ENCODE results near the gene PHETA1. TPM values are rescaled to one million over a fixed set of nuclear protein-coding genes. Genes with fewer than 3 reads are reported as not detected.

PHETA1 gene
- total and polyA plus RNA-seq, 2 experiments from 2014 or later: 5.3 to 12.9 TPM

Small RNAs within 50 kb of the gene (small RNA-seq; reads per million reads assigned to genes)
- not detected for gene RNA5SP373 (ENCODE audit: low replicate concordance)

Other genes with a start within 250 kb of the PHETA1 start
- 59.0 and 59.3 TPM in 2 replicates for gene SH2B3, start 36.8 kb upstream of the PHETA1 start, total RNA-seq (2014; rRNA removed; shearing (Covaris generic))
- gene SH2B3, start 36.8 kb upstream of the PHETA1 start, polyA plus RNA-seq (2016; fragmentation: Nextera tagmentation; extraction: Ambion mirVana): 7.6 and 8.1 TPM in 2 replicates
- gene ATXN2, start 230.2 kb upstream of the PHETA1 start, total RNA-seq (2014; rRNA removed; shearing (Covaris generic)): 44.8 and 52.9 TPM in 2 replicates
- 59.5 and 61.0 TPM in 2 replicates for gene ATXN2, start 230.2 kb upstream of the PHETA1 start, polyA plus RNA-seq (2016; fragmentation: Nextera tagmentation; extraction: Ambion mirVana)

All from GM23338 (cell line).